Activated CD4-positive, alpha-beta T cell treated with anti-CD3 and anti-CD28 coated beads, Interleukin-2, amount 50 U/mL, for 48 hours (primary cell): ENCODE results near the gene ESPL1.
A peak's percentile ranks its signal among the peaks of the same experiment; 100 is the strongest.

Experiments
- DNase-seq, 2 experiments: peaks; one replicate each; pipeline ENCODE4 v3.0.0-alpha.2; 2020

The ESPL1 gene

GRCh38 chr12:53267999-53268629 lies at the start of gene ESPL1:
ESPL1 (plus strand) TSS chr12:53268299; CDS start chr12:53268767, 468 bp downstream.
- peak; percentile 90 to 93 for DNase-seq

GRCh38 chr12:53218551-53219291 lies 49.4 kb upstream of the ESPL1 start:
- DNase-seq = no peak

GRCh38 chr12:53219292-53219955 lies 48.7 kb upstream of the ESPL1 start:
- DNase-seq = peak; percentile 75 to 84

- DNase-seq = peak; percentile 81 to 84
Observed at GRCh38 chr12:53219956-53220693, 48.0 kb upstream of the ESPL1 start.

- DNase-seq = peak; percentile 86 to 90
Observed at GRCh38 chr12:53220694-53221202, 47.4 kb upstream of the ESPL1 start.

GRCh38 chr12:53221203-53222080 lies 46.7 kb upstream of the ESPL1 start:
- peak in 1 of 2 experiments; percentile 57 for DNase-seq

GRCh38 chr12:53222170-53222721 lies 45.9 kb upstream of the ESPL1 start:
- no peak for DNase-seq

GRCh38 chr12:53222806-53223261 lies 45.3 kb upstream of the ESPL1 start:
- no peak for DNase-seq

- no peak for DNase-seq
Observed at GRCh38 chr12:53223389-53224060, 44.6 kb upstream of the ESPL1 start.

- no peak for DNase-seq
Observed at GRCh38 chr12:53224061-53224896, 43.8 kb upstream of the ESPL1 start.

GRCh38 chr12:53224897-53225634 lies 43.0 kb upstream of the ESPL1 start:
- DNase-seq = no peak

GRCh38 chr12:53225635-53226424 lies 42.3 kb upstream of the ESPL1 start:
- DNase-seq = no peak

- no peak for DNase-seq
Observed at GRCh38 chr12:53226815-53227214, 41.3 kb upstream of the ESPL1 start.

GRCh38 chr12:53227341-53227740 lies 40.8 kb upstream of the ESPL1 start:
- no peak for DNase-seq

GRCh38 chr12:53227836-53228235 lies 40.3 kb upstream of the ESPL1 start:
- no peak for DNase-seq

- no peak for DNase-seq
Observed at GRCh38 chr12:53229454-53229853, 38.6 kb upstream of the ESPL1 start.

- no peak for DNase-seq
Observed at GRCh38 chr12:53230108-53230845, 37.8 kb upstream of the ESPL1 start.

GRCh38 chr12:53231671-53231920 lies 36.5 kb upstream of the ESPL1 start:
- no peak for DNase-seq
